Measurements from ENCODE around the gene VEGFB. TPM values are rescaled to one million over a fixed set of nuclear protein-coding genes. Genes with fewer than 3 reads are reported as not detected.

Gene VEGFB
- total and polyA plus RNA-seq, 2 of the 8 experiments (the other 6 are each of a cell fraction or from before 2014, with no cell fraction given) = 9.3 to 49.6 TPM

DNA sequence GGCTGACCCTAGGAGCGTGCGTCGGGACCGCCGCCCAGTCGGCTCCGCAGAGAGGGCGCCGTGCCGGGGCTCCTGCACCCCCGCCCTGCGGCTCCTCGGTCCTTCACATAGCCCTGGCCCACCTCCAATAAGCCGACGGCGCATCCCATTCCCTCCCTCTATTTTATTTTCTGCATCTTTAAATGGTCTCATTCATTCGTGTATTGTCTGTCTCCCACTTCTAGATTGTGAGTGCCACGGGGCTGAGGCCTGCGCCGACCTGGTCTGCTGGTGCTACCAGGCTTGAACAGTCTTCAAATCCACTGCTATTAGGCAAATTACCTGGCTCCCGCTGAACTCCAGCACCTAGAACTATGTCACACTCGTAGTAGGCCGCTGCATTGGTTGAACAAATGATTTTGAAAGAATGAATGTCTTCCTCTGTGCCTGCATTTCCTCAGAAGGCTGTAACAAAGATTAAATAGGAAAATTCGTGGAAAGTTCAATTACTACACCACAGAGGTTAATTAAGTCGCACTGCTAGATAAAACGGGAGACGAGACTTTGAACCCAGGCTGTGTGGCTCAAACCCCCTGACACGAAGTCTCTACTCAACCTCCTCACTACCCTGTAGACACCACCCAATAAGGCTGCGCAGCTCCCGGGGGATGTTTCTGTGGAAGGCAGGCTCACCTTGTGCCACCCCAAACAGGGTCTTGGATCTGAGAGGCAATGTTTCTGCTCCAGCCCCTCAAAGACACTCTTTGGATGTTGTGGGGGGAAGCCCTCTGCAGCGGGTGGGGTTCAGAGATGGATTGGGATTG, 13.5 kb downstream of the VEGFB start (continued):
- TF ChIP-seq, protein P1, sequence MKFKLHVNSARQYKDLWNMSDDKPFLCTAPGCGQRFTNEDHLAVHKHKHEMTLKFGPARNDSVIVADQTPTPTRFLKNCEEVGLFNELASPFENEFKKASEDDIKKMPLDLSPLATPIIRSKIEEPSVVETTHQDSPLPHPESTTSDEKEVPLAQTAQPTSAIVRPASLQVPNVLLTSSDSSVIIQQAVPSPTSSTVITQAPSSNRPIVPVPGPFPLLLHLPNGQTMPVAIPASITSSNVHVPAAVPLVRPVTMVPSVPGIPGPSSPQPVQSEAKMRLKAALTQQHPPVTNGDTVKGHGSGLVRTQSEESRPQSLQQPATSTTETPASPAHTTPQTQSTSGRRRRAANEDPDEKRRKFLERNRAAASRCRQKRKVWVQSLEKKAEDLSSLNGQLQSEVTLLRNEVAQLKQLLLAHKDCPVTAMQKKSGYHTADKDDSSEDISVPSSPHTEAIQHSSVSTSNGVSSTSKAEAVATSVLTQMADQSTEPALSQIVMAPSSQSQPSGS (IDR thresholded peaks at IDR 0.05; ENCODE audit: low read length) = no peak

Data from H1 (cell line).